ENCODE measurements around the gene CMTR1.

Gene CMTR1

GRCh38 chr6:37463110-37463509 is 30.1 kb downstream of the CMTR1 start:
- no peak for DNase-seq (ENCODE audit: low read depth in 1 of 2, low spot score in 1 of 2)
- H3K27me3 ChIP-seq (ENCODE audit: insufficient read depth, poor library complexity, severe bottlenecking), result no peaks in the 10 kb centered on the region
- no peak overlapping the region for H3K4me3 ChIP-seq (replicated peaks; ENCODE audit: insufficient read depth, low read length)
- H3K27ac ChIP-seq (replicated peaks), result no peak overlapping the region
- TF ChIP-seq CTCF (IDR thresholded peaks at IDR 0.05; ENCODE audit: insufficient read depth, low read length) (no peak), REST (IDR thresholded peaks at IDR 0.05; ENCODE audit: insufficient replicate concordance, low read depth) (no peak), GABPA (IDR thresholded peaks at IDR 0.05; ENCODE audit: low read depth) (no peak), POLR2AphosphoS5 (IDR thresholded peaks at IDR 0.05; ENCODE audit: low read depth) (no peak), SPI1 (IDR thresholded peaks at IDR 0.05; ENCODE audit: borderline replicate concordance, low read depth) (no peak)

DNA sequence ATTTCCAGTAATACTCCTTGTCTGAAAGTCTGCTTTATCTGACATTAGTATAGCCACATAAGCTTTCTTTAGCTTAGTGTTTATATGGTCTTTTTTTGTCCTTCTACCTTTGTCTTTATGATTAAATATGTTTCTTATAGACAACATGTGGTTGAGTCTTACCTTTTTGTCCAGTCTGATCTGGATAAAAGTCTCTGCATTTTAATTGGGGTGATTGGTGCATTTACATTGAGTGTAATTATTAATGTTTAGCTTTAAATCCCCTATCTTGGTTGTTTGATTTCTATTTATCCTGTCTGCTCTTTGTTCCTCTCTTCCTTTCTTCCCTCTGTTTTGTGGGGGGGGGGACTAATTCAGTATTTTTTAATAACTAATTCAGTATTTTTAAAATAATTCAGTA is 34.7 kb downstream of the CMTR1 start:
- Histone ChIP-seq H3K4me3 (replicated peaks; ENCODE audit: insufficient read depth, low read length) (no peak overlapping the region), H3K27ac (replicated peaks) (no peak overlapping the region), H3K27me3 (ENCODE audit: insufficient read depth, poor library complexity, severe bottlenecking) (no peaks in the 10 kb centered on the region)
- TF ChIP-seq POLR2AphosphoS5 (IDR thresholded peaks at IDR 0.05; ENCODE audit: low read depth) (no peak), CTCF (IDR thresholded peaks at IDR 0.05; ENCODE audit: insufficient read depth, low read length) (no peak), GABPA (IDR thresholded peaks at IDR 0.05; ENCODE audit: low read depth) (no peak), SPI1 (IDR thresholded peaks at IDR 0.05; ENCODE audit: borderline replicate concordance, low read depth) (no peak), REST (IDR thresholded peaks at IDR 0.05; ENCODE audit: insufficient replicate concordance, low read depth) (no peak)
- no peak for DNase-seq (ENCODE audit: low read depth in 1 of 2, low spot score in 1 of 2)

GRCh38 chr6:37473364-37474095 is 40.5 kb downstream of the CMTR1 start:
- Histone ChIP-seq H3K27me3 (ENCODE audit: insufficient read depth, poor library complexity, severe bottlenecking) (no peaks in the 10 kb centered on the region), H3K27ac (replicated peaks) (no peak overlapping the region), H3K4me3 (replicated peaks; ENCODE audit: insufficient read depth, low read length) (no peak overlapping the region)
- TF ChIP-seq REST (IDR thresholded peaks at IDR 0.05; ENCODE audit: insufficient replicate concordance, low read depth), result no peak
- no peak for TF ChIP-seq GABPA (IDR thresholded peaks at IDR 0.05; ENCODE audit: low read depth)
- no peak for TF ChIP-seq POLR2AphosphoS5 (IDR thresholded peaks at IDR 0.05; ENCODE audit: low read depth)
- TF ChIP-seq SPI1 (IDR thresholded peaks at IDR 0.05; ENCODE audit: borderline replicate concordance, low read depth), result no peak
- no peak for TF ChIP-seq CTCF (IDR thresholded peaks at IDR 0.05; ENCODE audit: insufficient read depth, low read length)
- DNase-seq (ENCODE audit: low read depth in 1 of 2, low spot score in 1 of 2), result no peak
